ENCODE results near the gene SLC37A1. TPM values are rescaled to one million over a fixed set of nuclear protein-coding genes. Genes with fewer than 3 reads are reported as not detected.

Gene SLC37A1
- total RNA-seq, 1 experiment from 2014 or later = 8.9 TPM

GRCh38 chr21:42540396-42540795, 26.7 kb downstream of the SLC37A1 start:
- DNase-seq (ENCODE audit: extremely low read depth, low read depth) = no peak

GRCh38 chr21:42541174-42541573, 27.5 kb downstream of the SLC37A1 start:
- DNase-seq (ENCODE audit: extremely low read depth, low read depth) = no peak

GRCh38 chr21:42541618-42542017, 28.0 kb downstream of the SLC37A1 start:
- DNase-seq (ENCODE audit: extremely low read depth, low read depth) = no peak

GRCh38 chr21:42542196-42542595, 28.5 kb downstream of the SLC37A1 start:
- DNase-seq (ENCODE audit: extremely low read depth, low read depth) = no peak

- DNase-seq (ENCODE audit: extremely low read depth, low read depth) = no peak
Observed at GRCh38 chr21:42542596-42542995, 28.9 kb downstream of the SLC37A1 start.

GRCh38 chr21:42543106-42543847, 29.6 kb downstream of the SLC37A1 start:
- no peak for DNase-seq (ENCODE audit: extremely low read depth, low read depth)

GRCh38 chr21:42544544-42544943, 30.9 kb downstream of the SLC37A1 start:
- DNase-seq (ENCODE audit: extremely low read depth, low read depth) = no peak

GRCh38 chr21:42545317-42545716, 31.7 kb downstream of the SLC37A1 start:
- DNase-seq (ENCODE audit: extremely low read depth, low read depth) = no peak

- no peak for DNase-seq (ENCODE audit: extremely low read depth, low read depth)
Observed at GRCh38 chr21:42545745-42546144, 32.1 kb downstream of the SLC37A1 start.

- no peak for DNase-seq (ENCODE audit: extremely low read depth, low read depth)
Observed at GRCh38 chr21:42546433-42546832, 32.8 kb downstream of the SLC37A1 start.

GRCh38 chr21:42547001-42547905, 33.6 kb downstream of the SLC37A1 start:
- no peak for DNase-seq (ENCODE audit: extremely low read depth, low read depth)

- DNase-seq (ENCODE audit: extremely low read depth, low read depth) = no peak
Observed at GRCh38 chr21:42547906-42548365, 34.3 kb downstream of the SLC37A1 start.

- DNase-seq (ENCODE audit: extremely low read depth, low read depth) = no peak
Observed at GRCh38 chr21:42548687-42549406, 35.2 kb downstream of the SLC37A1 start.

- DNase-seq (ENCODE audit: extremely low read depth, low read depth) = no peak
Observed at GRCh38 chr21:42550817-42551216, 37.2 kb downstream of the SLC37A1 start.

GRCh38 chr21:42552407-42553336, 39.0 kb downstream of the SLC37A1 start:
- DNase-seq (ENCODE audit: extremely low read depth, low read depth) = no peak

- no peak for DNase-seq (ENCODE audit: extremely low read depth, low read depth)
Observed at GRCh38 chr21:42553435-42553834, 39.8 kb downstream of the SLC37A1 start.

- no peak for DNase-seq (ENCODE audit: extremely low read depth, low read depth)
Observed at GRCh38 chr21:42554251-42554961, 40.8 kb downstream of the SLC37A1 start.

- DNase-seq (ENCODE audit: extremely low read depth, low read depth) = no peak
Observed at GRCh38 chr21:42555756-42556438, 42.2 kb downstream of the SLC37A1 start.

- no peak for DNase-seq (ENCODE audit: extremely low read depth, low read depth)
Observed at GRCh38 chr21:42556476-42556875, 42.8 kb downstream of the SLC37A1 start.

Data from NCI-H460 (cell line).